Neuronal stem cell (in vitro differentiated cells): ENCODE measurements around the gene LECT2.

Experiments
- DNase-seq: peaks from one replicate; pipeline ENCODE4 v3.0.0-alpha.2; 2013; ENCODE audit warnings: low spot score
- H2AFZ ChIP-seq: one replicate; pipeline ENCODE4 v1.6.1; 2013; ENCODE audit warnings: mild to moderate bottlenecking, low read length, inconsistent platforms
- H2AK5ac ChIP-seq: 2 replicates; pipeline ENCODE4 v1.6.1; 2013; ENCODE audit warnings: low read depth, mild to moderate bottlenecking, inconsistent platforms, low read length, moderate library complexity, mixed read lengths
- H2BK120ac ChIP-seq: 2 replicates; pipeline ENCODE4 v1.6.1; 2013; ENCODE audit warnings: low read depth, mild to moderate bottlenecking, inconsistent platforms, low read length, moderate library complexity, mixed read lengths
- H2BK12ac ChIP-seq: one replicate; pipeline ENCODE4 v1.6.1; 2013; ENCODE audit warnings: low read length, inconsistent platforms
- H2BK15ac ChIP-seq: 2 replicates; pipeline ENCODE4 v1.6.1; 2013; ENCODE audit warnings: mild to moderate bottlenecking, low read length, inconsistent platforms, mixed read lengths
- H2BK5ac ChIP-seq: one replicate; pipeline ENCODE4 v1.6.1; 2013; ENCODE audit warnings: inconsistent platforms, mild to moderate bottlenecking, low read length, moderate library complexity
- H3K14ac ChIP-seq: one replicate; pipeline ENCODE4 v1.6.1; 2013; ENCODE audit warnings: low read length, inconsistent platforms
- H3K18ac ChIP-seq: 2 replicates; pipeline ENCODE4 v1.6.1; 2013; ENCODE audit warnings: low read length, inconsistent platforms
- H3K23ac ChIP-seq: 2 replicates; pipeline ENCODE4 v1.6.1; 2013; ENCODE audit warnings: low read depth, mild to moderate bottlenecking, mixed read lengths, low read length, inconsistent platforms; ENCODE audit not compliant: poor library complexity
- H3K27ac ChIP-seq: replicated peaks from 3 replicates; pipeline ENCODE4 v1.5.1; 2013; ENCODE audit warnings: low read length, inconsistent platforms
- H3K27me3 ChIP-seq, 3 experiments: 2 replicates each; pipeline ENCODE4 v1.6.1; 2013; ENCODE audit warnings: low read length in 3 of 3, mild to moderate bottlenecking in 2 of 3, inconsistent platforms in 1 of 3, low read depth in 1 of 3, mixed read lengths in 1 of 3, moderate library complexity in 1 of 3; ENCODE audit not compliant: control insufficient read depth in 3 of 3, insufficient read depth in 3 of 3
- H3K36me3 ChIP-seq, 2 donors: replicated peaks in 1 of 2; 2 replicates each; pipeline ENCODE4 v1.6.1; 2013; ENCODE audit warnings: low read length in 2 of 2; ENCODE audit not compliant: control insufficient read depth in 2 of 2, insufficient read depth in 2 of 2
- H3K4ac ChIP-seq: 2 replicates; pipeline ENCODE4 v1.6.1; 2013; ENCODE audit warnings: inconsistent platforms, mild to moderate bottlenecking, low read length, moderate library complexity
- H3K4me1 ChIP-seq, 2 donors: 1 replicate in 1 of 2; 2 replicates in 1 of 2; pipeline ENCODE4 v1.6.1; 2013; ENCODE audit warnings: low read length in 2 of 2, low read depth in 1 of 2; ENCODE audit not compliant: control insufficient read depth in 2 of 2, insufficient read depth in 1 of 2
- H3K4me2 ChIP-seq: one replicate; pipeline ENCODE4 v1.6.1; 2013; ENCODE audit warnings: mild to moderate bottlenecking, low read length, inconsistent platforms; ENCODE audit not compliant: insufficient read depth, poor library complexity, severe bottlenecking
- H3K4me3 ChIP-seq, 2 donors: 2 replicates each; pipeline ENCODE4 v1.5.1; 2013; ENCODE audit warnings: low read length in 2 of 2, mild to moderate bottlenecking in 2 of 2, inconsistent platforms in 1 of 2, moderate library complexity in 1 of 2
- H3K79me1 ChIP-seq: one replicate; pipeline ENCODE4 v1.6.1; 2013; ENCODE audit warnings: low read depth, mild to moderate bottlenecking, inconsistent platforms, low read length, moderate library complexity
- H3K9ac ChIP-seq: one replicate; pipeline ENCODE4 v1.6.1; 2013; ENCODE audit warnings: mild to moderate bottlenecking, low read depth, low read length, inconsistent platforms; ENCODE audit not compliant: poor library complexity
- H3K9me3 ChIP-seq, 2 donors: replicated peaks in 1 of 2; 2 replicates each; pipeline versions ENCODE3 to v1.6.1; 2013; ENCODE audit warnings: low read length in 2 of 2, mild to moderate bottlenecking in 2 of 2, inconsistent platforms in 1 of 2, low read depth in 1 of 2, mixed read lengths in 1 of 2, moderate library complexity in 1 of 2; ENCODE audit not compliant: control insufficient read depth in 2 of 2, insufficient read depth in 1 of 2
- H4K8ac ChIP-seq: one replicate; pipeline ENCODE4 v1.6.1; 2013; ENCODE audit warnings: low read depth, mild to moderate bottlenecking, inconsistent platforms, low read length, moderate library complexity
- H4K91ac ChIP-seq: one replicate; pipeline ENCODE4 v1.6.1; 2013; ENCODE audit warnings: low read length, low read depth, mild to moderate bottlenecking, inconsistent platforms; ENCODE audit not compliant: poor library complexity
- WGBS, 2 donors: extraction: QIAGEN DNeasy Blood & Tissue Kit; methylation state at CpG; one replicate each; pipeline ENCODE4 v1.1.7; 2013; ENCODE audit warnings: missing lambda C conversion rate in 2 of 2, mixed read lengths in 1 of 2; ENCODE audit not compliant: insufficient read length in 2 of 2, insufficient replicate concordance in 1 of 2; ENCODE audit errors: extremely low coverage in 2 of 2; 5-methylcytosine and 5-hydroxymethylcytosine counted together

Gene LECT2

GRCh38 chr5:135944564-135944963 is 10.2 kb downstream of the LECT2 start:
- no peak overlapping the region for H3K27ac ChIP-seq
- H2BK15ac ChIP-seq, result no peak overlapping the region
- no peak for DNase-seq
- no peak overlapping the region for H2BK12ac ChIP-seq
- H2AK5ac ChIP-seq, result no peak overlapping the region
- H4K8ac ChIP-seq, result no peak overlapping the region
- H2AFZ ChIP-seq, result no peak overlapping the region
- no peaks in the 10 kb centered on the region for H3K36me3 ChIP-seq
- H3K9me3 ChIP-seq, result no peaks in the 10 kb centered on the region
- H3K4ac ChIP-seq, result no peak overlapping the region
- no peak overlapping the region for H3K18ac ChIP-seq
- no peak overlapping the region for H3K14ac ChIP-seq
- H3K27me3 ChIP-seq, result no peaks in the 10 kb centered on the region
- H3K79me1 ChIP-seq, result no peaks in the 10 kb centered on the region
- no peak overlapping the region for H3K23ac ChIP-seq
- H2BK120ac ChIP-seq, result no peak overlapping the region
- no peak overlapping the region for H3K4me3 ChIP-seq
- no peak overlapping the region for H3K9ac ChIP-seq
- no peak overlapping the region for H4K91ac ChIP-seq
- H3K4me2 ChIP-seq, result no peak overlapping the region
- H2BK5ac ChIP-seq, result no peak overlapping the region
- H3K4me1 ChIP-seq, result no peaks in the 10 kb centered on the region

GRCh38 chr5:135942202-135942771 is 12.5 kb downstream of the LECT2 start:
- Histone ChIP-seq H3K36me3 (no peaks in the 10 kb centered on the region), H2BK5ac (no peak overlapping the region), H3K23ac (no peak overlapping the region), H3K27me3 (no peaks in the 10 kb centered on the region), H3K4me2 (no peak overlapping the region), H3K27ac (no peak overlapping the region), H2AK5ac (no peak overlapping the region), H2BK15ac (no peak overlapping the region), H3K9ac (no peak overlapping the region), H2BK120ac (no peak overlapping the region), H3K18ac (no peak overlapping the region), H3K4me3 (no peak overlapping the region), H3K4ac (no peak overlapping the region), H2BK12ac (no peak overlapping the region), H4K8ac (no peak overlapping the region), H3K14ac (no peak overlapping the region), H4K91ac (no peak overlapping the region), H3K79me1 (no peaks in the 10 kb centered on the region), H3K9me3 (no peaks in the 10 kb centered on the region), H3K4me1 (no peaks in the 10 kb centered on the region), H2AFZ (no peak overlapping the region)
- WGBS, 2 donors, result no CpG with 5 or more reads among the region's 3 CpGs
- DNase-seq, result no peak

GRCh38 chr5:135941711-135942110 is 13.1 kb downstream of the LECT2 start:
- H3K9ac ChIP-seq, result no peak overlapping the region
- H4K8ac ChIP-seq, result no peak overlapping the region
- H3K14ac ChIP-seq, result no peak overlapping the region
- H3K23ac ChIP-seq, result no peak overlapping the region
- H3K4me2 ChIP-seq, result no peak overlapping the region
- no peaks in the 10 kb centered on the region for H3K4me1 ChIP-seq
- H3K4ac ChIP-seq, result no peak overlapping the region
- H2BK120ac ChIP-seq, result no peak overlapping the region
- H2BK15ac ChIP-seq, result no peak overlapping the region
- no peaks in the 10 kb centered on the region for H3K36me3 ChIP-seq
- H3K9me3 ChIP-seq, result no peaks in the 10 kb centered on the region
- DNase-seq, result no peak
- no peak overlapping the region for H3K27ac ChIP-seq
- no peak overlapping the region for H3K4me3 ChIP-seq
- no peak overlapping the region for H2BK5ac ChIP-seq
- H2AFZ ChIP-seq, result no peak overlapping the region
- no peak overlapping the region for H2BK12ac ChIP-seq
- H3K79me1 ChIP-seq, result no peaks in the 10 kb centered on the region
- no peaks in the 10 kb centered on the region for H3K27me3 ChIP-seq
- no peak overlapping the region for H3K18ac ChIP-seq
- WGBS, 2 donors, result no CpG with 5 or more reads among the region's 2 CpGs
- no peak overlapping the region for H2AK5ac ChIP-seq
- H4K91ac ChIP-seq, result no peak overlapping the region

GRCh38 chr5:135937245-135937911 is 17.4 kb downstream of the LECT2 start:
- no peak overlapping the region for H4K91ac ChIP-seq
- no peaks in the 10 kb centered on the region for H3K4me1 ChIP-seq
- no peaks in the 10 kb centered on the region for H3K36me3 ChIP-seq
- no peak overlapping the region for H2BK5ac ChIP-seq
- DNase-seq, result no peak
- no peaks in the 10 kb centered on the region for H3K9me3 ChIP-seq
- H3K23ac ChIP-seq, result no peak overlapping the region
- peaks cover 0 to 16% (median under 1%) of the 10 kb centered on the region in 3 experiments for H3K27me3 ChIP-seq
- H3K4me3 ChIP-seq, result no peak overlapping the region
- H3K27ac ChIP-seq, result no peak overlapping the region
- H2BK12ac ChIP-seq, result no peak overlapping the region
- no peak overlapping the region for H3K4ac ChIP-seq
- H3K14ac ChIP-seq, result no peak overlapping the region
- no peak overlapping the region for H2AK5ac ChIP-seq
- H3K9ac ChIP-seq, result no peak overlapping the region
- H2BK15ac ChIP-seq, result no peak overlapping the region
- no peaks in the 10 kb centered on the region for H3K79me1 ChIP-seq
- no peak overlapping the region for H3K4me2 ChIP-seq
- WGBS, 2 donors, result no CpG with 5 or more reads among the region's 5 CpGs
- H2AFZ ChIP-seq, result no peak overlapping the region
- no peak overlapping the region for H3K18ac ChIP-seq
- H4K8ac ChIP-seq, result no peak overlapping the region
- no peak overlapping the region for H2BK120ac ChIP-seq
